GM21786 (cell line): ENCODE data around the gene RNPS1.

Source experiments
- ATAC-seq: cut with Tn5 transposase; IDR thresholded peaks from one replicate; pipeline ENCODE4 v1.9.1; 2021; ENCODE audit not compliant: unreplicated experiment

RNPS1 gene

GRCh38 chr16:2216330-2216729 lies 51.6 kb downstream of the RNPS1 start:
- ATAC-seq: no peak

DNA sequence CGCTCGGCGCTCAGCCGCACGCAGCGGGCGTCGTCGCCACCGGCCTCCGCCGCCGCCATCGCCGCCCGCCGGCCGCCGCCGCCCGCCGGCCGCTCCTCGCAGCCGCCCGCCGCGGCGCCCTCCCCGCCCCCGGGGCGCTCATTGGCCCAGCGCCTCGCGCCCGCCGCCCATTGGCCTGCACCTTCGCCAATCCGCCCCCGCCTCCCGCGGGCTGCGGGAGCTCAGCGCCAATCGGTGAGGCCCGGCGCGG lies 53.3 kb downstream of the RNPS1 start, which contains the start of gene PGP:
TSS of gene PGP (minus strand) at position 122 of the 250 bp plus-strand sequence. CDS start at position 59, 63 bp downstream.
- ATAC-seq: peak; percentile 84

GRCh38 chr16:2213817-2214718 lies 53.9 kb downstream of the RNPS1 start:
- ATAC-seq: no peak

GRCh38 chr16:2212362-2213324 lies 55.3 kb downstream of the RNPS1 start:
- no peak for ATAC-seq

GRCh38 chr16:2211923-2212347 lies 56.0 kb downstream of the RNPS1 start:
- no peak for ATAC-seq

DNA sequence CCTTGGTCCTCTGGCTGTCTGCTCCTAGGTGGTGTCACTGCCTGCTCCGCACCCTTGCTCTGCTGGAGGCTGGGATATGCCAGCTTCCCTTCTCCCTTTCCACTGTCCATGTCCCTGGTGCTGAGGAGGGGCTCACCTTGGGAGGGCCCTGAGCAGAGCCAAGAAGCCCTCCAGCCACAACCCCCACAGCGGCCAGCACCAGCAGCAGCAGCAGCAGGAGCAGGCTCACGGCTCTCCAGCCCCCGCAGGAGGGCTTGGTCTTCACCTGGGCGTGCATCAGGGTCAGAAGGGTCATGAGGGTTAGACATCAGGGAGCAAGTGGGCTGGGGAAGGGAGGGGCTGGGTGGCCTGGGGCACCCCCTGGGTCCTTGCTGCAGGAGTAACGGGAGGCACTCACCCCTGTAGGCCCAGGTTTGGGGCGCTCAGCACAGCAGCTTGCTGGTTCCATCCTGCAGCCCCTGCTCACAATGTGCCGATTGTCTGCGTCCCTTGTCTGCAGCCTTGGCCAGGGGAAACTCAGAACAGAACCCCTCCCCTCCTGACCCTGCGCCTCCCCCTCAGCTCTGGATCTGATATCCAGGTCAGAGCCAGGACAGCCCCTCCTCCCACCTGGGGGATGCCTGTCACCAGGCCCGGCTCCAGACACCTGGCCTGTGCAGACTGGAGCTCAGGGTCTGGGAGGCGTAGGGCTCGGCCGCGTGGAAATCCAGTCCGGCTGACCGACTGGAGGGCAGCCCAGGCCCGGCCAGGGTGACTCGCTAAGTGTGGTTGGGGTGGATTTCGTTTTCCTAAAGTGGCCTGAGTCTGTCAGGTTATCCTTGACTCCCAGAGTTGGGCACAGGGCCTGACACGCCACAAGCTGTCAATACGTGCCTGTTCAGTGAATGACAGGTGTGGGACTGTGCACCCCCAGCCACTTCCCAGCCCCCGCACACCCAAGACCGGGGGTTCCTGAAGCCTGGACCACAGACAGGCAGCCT lies 57.2 kb downstream of the RNPS1 start, which contains the start of gene BRICD5:
TSS of gene BRICD5 (minus strand) at position 478 of the 980 bp plus-strand sequence. CDS start at position 448, 30 bp downstream.
- ATAC-seq: no peak

DNA sequence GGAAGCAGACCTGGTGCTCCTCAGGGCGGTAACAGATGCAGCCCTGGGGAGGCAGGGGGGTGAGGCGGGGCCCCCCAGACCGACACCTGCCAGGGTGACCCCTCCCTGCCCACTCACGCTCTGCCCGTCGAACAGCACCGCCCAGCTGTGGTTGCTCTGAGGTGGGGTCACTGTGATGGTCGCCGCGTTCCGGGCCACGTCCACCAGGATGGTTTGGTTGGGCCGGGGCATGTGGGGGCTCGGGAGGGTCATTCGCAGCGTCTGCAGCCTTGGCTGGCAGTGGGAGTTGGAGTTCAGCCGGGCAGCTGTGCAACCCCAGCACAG lies 58.0 kb downstream of the RNPS1 start:
- no peak for ATAC-seq

- no peak for ATAC-seq
These were observed 58.5 kb downstream of the RNPS1 start for GRCh38 chr16:2209258-2210008.

- no peak for ATAC-seq
These were observed 59.2 kb downstream of the RNPS1 start for GRCh38 chr16:2208772-2209171.

- no peak for ATAC-seq
These were observed 59.6 kb downstream of the RNPS1 start for GRCh38 chr16:2208308-2208707.

DNA sequence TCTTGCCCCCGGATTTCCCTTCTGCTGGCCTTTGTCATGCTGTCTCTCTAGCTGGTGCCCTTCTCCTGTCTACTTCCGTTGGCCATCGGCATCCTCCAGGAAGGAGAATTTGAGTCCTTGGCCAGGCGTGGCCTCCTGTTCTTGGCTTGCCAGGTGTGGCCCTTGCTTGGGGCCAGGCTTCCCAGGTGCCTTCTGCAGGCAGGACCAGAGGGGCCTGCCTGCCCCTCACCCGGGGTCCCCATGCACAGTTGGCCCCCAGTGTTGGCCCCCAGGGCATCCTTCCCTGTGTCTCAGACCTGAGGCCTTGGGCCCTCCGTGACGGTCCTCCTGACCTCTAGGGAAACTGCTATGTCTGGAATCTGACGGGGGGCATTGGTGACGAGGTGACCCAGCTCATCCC lies 60.1 kb downstream of the RNPS1 start:
- ATAC-seq: no peak

DNA sequence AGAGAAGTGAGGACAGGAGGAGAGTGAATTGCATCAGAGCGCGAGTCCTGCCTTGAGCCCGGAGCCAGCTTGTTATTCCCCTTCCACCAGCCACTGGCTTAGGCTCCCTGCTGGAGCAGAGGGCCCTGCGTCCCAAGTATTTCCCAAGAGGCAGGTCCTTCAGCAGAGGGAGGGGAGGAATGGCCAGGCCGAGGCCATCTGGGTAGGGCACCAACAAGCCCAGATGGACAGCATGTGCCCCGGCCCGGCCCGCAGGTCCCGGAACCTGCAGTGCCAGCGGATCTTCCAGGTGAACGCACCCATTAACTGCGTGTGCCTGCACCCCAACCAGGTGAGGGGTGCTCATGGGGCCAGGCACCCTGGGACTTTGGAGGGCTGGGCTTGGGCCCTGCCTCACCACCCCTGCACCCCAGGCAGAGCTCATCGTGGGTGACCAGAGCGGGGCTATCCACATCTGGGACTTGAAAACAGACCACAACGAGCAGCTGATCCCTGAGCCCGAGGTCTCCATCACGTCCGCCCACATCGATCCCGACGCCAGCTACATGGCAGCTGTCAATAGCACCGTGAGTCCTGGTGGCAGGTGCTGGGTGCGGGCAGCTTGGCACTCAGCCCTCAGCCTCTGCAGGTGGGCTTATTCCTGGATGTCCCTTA lies 61.0 kb downstream of the RNPS1 start:
- ATAC-seq: no peak

- no peak for ATAC-seq
These were observed 61.5 kb downstream of the RNPS1 start for GRCh38 chr16:2206420-2206779.

DNA sequence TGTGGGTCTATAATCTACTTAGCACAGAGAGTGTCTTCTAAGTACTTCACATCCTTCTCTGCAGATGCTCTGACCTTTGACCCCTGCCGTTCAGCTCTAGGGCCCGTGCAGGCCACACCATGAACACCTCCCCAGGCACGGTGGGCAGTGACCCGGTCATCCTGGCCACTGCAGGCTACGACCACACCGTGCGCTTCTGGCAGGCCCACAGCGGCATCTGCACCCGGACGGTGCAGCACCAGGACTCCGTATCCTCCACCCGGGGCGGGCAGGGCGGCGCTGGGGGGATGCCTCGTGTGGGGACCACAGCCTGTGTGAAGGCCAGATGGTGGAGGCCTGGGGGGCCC lies 62.0 kb downstream of the RNPS1 start:
- ATAC-seq: no peak

DNA sequence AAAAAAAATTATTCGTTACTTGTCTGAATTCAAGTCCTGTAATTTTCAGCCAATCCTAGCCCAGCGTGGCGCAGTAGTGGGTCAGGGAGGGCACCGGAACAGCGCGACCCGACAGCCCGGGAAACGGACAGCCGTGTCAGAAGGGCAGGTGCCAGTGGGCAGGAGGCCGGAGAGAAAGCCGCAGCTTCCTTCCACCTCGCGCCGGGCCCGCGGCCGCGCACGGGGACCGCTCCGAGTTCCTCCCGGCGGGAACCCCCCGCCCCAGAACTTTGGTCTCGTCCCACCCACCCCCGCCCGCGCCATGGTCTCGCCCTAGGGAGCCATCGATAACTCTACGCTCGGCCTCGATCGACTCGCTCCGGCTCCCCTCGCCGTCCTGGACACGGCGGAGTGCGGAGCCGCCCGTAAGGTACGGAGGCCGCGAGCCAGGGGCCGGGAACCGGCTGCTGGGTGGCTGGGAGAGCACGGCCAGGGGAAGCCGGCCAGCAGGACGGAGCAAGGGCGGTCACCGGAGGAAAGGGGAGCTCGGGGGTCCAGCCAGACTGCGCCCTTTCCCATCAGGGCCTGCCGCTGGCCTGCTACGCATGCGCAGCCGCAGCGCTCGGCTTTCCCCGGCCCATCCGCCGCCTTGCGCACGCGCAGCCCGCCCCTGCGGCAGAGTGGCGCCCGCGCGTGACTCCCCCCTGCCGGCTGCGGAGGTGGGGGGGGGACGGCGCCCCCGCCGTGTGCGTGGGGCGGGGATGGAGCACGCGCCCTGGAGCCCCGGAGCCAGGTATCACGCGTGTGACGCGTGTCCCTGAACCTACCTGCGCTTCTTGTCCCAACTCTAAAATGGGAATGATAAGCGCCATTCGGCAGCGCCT lies 62.6 kb downstream of the RNPS1 start, which contains the start of gene MLST8:
TSS of gene MLST8 (plus strand) at position 351 of the 863 bp plus-strand sequence. CDS start 632 bp downstream, outside the sequence.
- ATAC-seq: peak; percentile 80

DNA sequence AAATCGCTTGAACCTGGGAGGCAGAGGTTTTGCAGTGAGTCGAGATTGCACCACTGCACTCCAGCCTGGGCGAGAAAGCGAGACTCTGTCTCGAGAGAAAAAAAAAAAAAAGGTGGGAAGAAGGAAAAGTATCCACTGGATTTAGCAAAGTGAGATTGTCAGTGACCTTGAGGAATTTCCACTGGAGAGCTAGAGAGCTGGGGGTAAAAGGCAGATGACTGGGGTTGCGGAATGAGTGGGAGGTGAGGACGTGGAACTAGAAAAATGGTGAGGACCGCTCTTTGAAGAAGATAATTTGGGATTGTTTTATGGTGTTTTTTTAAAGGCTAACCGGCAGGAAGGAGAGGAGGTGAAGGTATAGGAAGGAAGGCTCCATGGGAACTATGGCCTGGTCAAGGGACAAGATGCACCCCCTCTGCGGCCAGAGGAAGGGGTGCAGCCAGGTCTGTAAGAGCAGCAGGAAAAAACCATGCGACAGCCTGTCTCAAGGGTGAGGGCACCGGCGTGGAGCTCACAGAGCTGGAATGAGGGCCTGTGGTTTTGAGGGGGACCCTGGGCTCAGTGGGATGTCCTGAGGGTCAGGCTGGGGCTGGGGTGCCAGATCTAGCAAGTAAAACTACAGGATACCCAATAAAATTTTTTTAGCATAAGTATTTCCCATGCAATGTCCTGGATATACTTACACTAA lies 63.4 kb downstream of the RNPS1 start:
- ATAC-seq: no peak
